Suprapubic skin (tissue), 4 donors: ENCODE measurements around the gene WNT8B.

Experiments
- CTCF ChIP-seq, 2 donors: fragments of 200-600 bp in 1 of 2; fragments of 450-650 bp in 1 of 2; sonication (generic) in 1 of 2; IDR thresholded peaks; one replicate each; pipeline ENCODE4 v1.5.1; 2016 to 2019; ENCODE audit warnings: antibody characterized with exemption in 2 of 2, mild to moderate bottlenecking in 1 of 2, moderate library complexity in 1 of 2
- EP300 ChIP-seq: sonication (generic); formaldehyde crosslinking; IDR thresholded peaks from one replicate; pipeline ENCODE4 v1.6.1; 2017; ENCODE audit warnings: antibody characterized with exemption
- POLR2AphosphoS5 ChIP-seq, 3 donors: sonication (generic); formaldehyde crosslinking; IDR thresholded peaks; one replicate each; pipeline ENCODE4 v1.6.1; 2017; ENCODE audit warnings: antibody characterized with exemption in 3 of 3

- no peak for TF ChIP-seq CTCF (IDR thresholded peaks at IDR 0.05)
- TF ChIP-seq POLR2AphosphoS5 (IDR thresholded peaks at IDR 0.05), result no peak
- TF ChIP-seq EP300, result no peak
Measured at GRCh38 chr10:100485801-100486495, 23.1 kb downstream of the WNT8B start.
